Activated CD4-positive, alpha-beta T cell treated with anti-CD3 and anti-CD28 coated beads, Interleukin-2, amount 50 U/mL, for 48 hours (primary cell): ENCODE data around the gene LYST.
"Not testable (repeated sequence)": the region's sequence is repeated elsewhere in the genome, so short reads cannot be mapped to it uniquely, and the experiment has no call there.

Experiments used
- DNase-seq, 2 experiments: peaks; one replicate each; pipeline ENCODE4 v3.0.0-alpha.2; 2020

LYST gene

DNA sequence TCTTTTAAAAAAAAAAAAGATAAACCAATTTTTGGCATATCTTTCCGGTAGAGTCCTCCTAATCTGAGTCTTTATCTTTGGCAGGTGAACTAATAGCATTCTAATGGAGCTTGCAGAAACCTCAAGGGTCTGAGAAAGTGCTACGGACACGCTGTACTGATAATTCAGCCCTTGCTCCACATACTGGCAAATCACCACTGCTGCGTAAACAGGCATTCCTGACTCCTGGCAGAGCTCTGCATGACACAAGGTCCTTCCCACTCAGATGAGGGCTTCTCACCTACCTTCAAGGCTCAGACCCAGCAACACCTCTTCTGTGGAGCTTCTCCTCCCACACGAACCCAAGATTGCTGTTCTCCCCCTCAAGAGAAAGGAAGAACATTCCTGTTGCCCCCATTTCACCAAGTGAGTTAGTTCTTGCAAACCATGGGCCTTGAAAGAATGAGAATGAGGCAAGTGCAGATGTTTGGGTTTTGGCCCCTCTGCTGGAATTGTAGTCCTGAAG is 48.0 kb downstream of the LYST start:
- no peak for DNase-seq

DNA sequence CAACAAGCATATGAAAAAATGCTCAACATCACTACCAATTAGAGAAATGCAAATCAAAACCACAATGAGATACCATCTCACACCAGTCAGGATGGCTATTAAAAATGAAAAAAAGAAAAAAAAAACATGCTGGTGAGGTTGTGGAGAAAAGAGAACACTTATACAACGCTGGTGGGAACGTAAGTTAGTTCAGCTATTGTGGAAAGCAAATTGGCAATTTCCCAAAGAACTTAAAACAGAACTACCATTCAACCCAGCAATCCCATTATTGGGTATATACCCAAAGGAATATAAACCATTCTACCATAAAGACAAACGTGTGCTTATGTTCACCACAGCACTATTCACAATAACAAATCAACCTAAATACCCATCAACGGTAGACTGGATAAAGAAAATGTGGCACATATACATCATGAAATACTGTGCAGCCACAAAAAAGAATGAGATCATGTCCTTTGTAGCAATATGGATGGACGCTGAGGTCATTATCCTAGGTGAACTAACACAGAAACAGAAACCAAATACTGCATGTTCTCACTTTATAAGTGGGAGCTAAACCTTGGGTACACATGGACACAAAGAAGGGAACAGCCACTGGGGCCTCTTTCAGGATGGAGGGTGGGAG is 49.5 kb downstream of the LYST start:
- no peak for DNase-seq

DNA sequence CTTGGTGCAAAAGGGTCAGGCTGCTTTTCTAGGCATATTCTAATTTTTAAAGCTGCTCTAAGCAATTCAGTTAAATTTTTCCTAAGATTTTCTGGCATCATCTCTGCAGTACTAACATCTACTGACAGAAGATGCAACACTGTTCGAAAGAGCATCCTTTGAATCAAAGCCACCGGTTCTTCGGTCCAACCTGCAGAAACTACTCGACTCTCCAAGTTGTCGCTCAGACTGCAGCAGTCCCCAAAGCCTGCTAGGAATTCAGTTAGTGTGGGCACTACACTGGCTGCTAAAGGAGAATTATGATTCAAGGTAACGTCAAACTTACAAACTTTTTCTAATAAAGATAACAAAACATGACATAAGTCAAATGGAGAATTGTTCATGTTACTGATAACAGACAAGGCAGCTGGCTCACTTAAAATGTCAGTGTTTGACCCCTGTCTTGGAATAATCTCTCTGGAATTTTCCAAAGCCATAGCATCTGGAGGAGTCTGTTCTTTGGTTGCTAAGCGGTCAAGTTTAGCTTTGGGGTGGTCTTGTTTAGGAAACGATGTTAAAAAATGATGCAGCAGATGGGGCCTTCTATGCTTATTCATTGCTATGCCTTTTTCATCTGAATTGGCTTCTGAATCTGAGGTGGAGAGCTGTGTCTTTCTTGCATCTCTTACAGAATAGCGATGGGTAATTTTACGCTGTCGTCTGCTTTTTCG is 56.9 kb downstream of the LYST start:
- DNase-seq = no peak

DNA sequence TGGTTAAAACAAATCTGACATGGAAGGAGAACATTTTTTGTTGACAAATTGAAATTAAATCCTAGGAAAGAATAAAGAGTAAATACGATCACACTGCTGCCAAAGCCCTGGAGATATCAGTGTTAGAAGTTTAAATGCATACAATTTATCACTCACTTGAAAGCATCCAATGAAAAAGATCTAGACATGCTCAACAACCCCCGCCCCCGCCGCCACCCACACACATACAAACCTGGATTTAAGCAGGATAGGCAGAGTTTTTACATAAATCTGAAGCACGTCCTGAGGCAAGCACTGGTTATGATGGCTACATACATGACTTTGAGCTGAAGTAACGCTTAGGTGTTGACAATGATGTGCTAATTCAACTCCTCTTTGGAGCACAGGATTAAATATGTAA is 58.5 kb downstream of the LYST start:
- DNase-seq = no peak

DNA sequence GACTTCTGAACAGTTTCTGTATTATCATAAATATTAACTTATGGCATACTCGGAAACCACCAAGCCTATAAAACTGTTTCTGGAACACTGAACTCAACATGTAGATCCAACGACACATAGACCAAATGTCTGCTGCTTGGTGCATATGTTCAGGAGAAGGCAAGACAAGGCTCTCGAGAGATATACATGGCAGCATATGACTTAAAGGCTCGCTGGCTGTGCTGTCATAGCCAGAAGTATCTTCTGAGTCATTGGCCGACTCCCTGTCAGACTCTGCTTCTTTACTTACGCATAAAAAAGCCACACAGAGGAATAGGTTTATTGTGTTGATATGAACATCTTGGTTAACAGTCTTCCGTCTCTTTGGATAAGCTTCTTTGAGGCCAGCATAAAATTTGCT is 60.6 kb downstream of the LYST start:
- DNase-seq = no peak

DNA sequence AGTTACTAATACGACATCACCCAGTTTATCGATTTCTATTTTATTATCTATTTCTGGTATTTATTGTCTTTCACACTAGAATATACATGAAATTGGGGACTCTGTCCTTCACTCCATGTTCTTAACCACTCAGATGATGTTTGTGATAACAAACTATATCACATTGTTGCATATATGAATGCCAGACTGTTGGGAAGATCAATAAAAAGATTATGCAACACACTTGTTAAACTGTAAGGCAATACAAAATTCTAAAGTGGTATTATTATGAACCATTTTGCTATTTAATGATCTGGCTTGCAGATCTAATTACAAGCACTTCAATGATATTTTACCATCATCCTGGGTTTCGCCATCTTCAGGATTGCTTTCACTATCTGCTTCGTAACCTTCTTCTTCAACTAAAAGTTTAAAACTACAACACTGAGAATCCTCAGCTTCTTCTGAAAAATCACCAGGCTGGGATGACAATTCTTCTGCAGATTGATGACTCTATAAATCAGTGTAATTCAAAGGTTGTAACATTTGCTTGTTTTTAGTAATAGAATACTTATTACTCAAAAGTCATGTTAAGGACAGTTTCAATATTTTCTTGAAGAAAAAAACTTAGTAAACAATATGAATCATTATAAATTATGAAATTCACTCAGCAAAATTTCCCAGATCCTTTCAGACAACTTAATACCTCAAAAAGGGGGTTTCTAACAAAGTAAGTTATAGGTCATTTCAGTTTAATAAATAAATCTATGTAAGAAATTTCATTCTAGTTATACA is 63.9 kb downstream of the LYST start:
- DNase-seq = no peak

DNA sequence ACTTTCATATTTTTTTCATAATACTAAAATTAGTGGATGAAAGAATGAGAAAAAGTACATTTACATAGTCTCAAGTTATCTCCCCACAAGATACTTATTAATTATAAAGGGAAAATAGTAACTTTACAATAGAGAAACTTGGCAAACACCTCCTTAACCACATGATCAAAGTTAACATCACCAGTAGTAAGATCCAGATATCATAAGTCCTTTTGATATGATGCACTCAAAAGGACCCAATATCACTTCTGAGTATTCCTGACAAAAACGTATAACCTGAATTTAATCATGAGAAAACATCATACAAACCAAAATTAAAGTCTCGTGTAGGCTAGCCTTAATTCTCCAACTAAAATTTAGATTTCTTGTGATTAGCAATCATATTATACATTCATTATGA is 67.4 kb downstream of the LYST start:
- no peak for DNase-seq

DNA sequence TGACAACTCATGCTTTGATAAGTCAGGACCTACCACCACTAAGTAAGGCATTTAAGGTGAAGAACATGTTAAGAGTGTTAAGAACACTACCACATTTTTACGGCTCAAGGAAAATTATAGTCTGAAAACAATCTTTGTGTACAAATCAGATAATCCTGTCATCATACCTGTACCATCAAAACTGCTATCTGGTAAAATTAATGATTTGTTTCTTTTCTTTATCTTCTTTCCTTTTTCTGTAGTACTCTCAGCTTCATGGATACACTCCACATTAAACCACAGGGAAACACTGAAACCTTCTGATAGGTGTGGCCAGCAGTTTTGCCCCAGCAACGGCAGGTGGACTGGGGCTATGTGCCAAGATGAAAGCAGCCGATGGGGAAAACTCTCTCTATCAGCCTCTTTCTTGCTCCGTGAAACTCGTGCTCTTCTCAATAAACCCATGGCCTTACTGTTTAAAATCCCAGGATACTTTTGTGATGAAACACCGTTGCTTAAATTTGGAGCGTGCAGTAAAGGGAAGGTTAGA is 75.1 kb downstream of the LYST start:
- DNase-seq = no peak

DNA sequence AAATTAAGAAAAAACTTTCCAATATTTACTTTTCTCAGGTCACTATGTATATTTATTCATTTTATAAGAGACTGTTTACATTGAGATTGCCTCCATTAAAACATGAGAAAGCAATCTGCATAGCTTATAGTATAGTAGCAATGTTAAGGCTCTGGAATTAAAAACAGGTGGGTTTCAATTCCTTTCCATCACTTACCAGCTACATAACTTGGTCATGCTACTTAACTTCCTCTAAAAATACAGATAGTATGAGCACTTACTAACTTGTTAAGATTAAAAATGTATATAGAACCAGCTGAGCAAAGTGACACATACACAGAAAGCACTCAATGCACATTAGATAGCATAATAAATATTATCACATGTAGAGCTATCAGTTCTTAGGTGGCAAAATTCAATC is 76.6 kb downstream of the LYST start:
- no peak for DNase-seq

DNA sequence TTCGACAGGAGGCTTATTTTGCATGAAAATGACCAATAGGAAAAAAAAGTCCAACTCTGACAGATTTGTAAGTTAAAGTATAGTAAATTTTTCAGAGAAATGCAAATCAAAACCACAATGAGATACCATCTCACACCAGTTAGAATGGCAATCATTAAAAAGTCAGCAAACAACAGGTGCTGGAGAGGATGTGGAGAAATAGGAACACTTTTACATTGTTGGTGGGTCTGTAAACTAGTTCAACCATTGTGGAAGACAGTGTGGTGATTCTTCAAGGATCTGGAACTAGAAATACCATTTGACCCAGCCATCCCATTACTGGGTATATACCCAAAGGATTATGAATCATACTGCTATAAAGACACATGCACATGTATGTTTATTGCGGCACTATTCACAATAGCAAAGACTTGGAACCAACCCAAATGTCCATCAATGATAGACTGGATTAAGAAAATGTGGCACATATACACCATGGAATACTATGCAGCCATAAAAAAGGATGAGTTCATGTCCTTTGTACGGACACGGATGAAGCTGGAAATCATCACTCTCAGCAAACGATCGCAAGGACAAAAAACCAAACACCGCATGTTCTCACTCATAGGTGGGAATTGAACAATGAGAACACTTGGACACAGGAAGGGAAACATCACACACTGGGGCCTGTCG is 80.3 kb downstream of the LYST start:
- DNase-seq = not testable (repeated sequence)

DNA sequence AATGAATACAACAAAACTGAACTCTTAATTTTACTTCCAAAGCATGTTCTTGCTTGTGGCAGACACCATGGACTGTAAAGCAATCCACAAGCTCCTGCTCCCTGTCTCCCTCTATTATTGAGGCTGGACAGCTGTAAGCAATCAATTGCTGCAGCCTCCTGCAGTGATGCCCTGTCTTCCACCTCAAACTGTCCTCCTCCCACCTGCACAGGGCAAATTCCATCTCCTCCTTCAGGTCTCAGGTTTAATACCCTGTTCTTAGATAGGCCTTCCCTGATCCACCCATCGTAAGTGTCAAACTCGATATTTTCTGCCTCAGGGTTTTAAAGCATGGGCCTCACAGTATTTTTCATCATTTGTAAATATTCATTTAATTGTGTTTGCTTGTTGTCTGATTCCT is 81.8 kb downstream of the LYST start:
- no peak for DNase-seq

DNA sequence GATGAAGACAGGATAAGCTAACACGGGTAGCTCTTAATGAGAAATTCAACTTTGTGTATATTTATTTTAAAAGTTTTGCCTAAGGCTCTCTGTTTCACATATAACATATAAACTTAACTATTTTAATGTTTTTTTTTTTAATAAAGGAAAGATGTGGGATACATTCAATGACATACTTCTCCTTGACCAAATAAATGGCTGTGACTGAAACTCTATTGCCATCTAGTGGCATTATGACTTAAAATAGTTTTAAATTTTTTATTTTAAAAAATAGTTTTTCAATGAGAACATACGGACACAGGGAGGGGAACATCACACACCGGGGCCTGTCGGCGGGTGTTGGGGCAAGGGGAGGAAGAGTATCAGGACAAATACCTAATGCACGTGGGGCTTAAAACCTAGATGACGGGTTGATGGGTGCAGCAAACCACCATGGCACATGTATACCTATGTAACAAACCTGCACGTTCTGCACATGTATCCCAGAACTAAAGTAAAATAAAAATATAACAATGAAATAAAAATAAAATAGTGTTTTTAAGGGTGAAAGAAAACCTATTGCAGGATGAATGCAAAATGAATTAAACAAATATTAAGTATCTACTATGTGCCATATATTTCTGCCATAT is 83.4 kb downstream of the LYST start:
- no peak for DNase-seq

DNA sequence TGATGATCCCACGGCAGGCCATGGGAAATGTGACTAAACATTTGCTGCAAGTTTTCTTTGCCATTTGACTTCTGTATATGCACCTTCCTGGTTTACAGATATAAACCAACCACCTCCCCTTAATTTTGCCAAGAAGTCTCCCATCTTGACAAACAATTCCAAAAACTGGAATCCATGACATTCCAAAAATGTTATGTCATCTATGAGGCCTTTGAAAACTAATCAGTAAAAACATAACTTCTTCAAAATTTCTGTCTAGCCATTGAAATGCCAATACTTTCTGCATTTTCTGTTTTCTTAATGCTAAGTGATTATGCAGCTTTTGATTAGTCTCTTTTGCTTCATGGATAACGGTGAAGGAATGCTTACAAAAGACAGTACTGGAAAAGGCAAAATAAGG is 84.1 kb downstream of the LYST start:
- no peak for DNase-seq

DNA sequence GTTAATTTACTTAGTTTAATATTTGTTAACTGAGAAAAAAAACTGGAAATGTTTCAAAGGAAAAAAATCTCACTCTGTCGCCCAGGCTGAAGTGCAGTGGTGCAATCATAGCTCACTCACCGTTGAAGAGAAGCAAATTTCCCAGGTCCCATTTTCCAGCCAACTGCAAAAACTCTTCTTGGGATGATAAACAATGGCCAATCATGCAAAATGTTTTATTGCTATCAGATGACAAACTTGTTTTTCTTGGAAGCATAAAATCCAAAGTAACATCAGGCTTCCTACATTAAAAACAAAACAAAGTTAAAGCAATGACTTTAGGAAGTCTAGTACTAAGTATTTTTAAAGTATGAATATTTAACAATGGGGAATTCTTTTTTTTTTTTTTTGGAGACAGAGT is 84.9 kb downstream of the LYST start:
- no peak for DNase-seq

DNA sequence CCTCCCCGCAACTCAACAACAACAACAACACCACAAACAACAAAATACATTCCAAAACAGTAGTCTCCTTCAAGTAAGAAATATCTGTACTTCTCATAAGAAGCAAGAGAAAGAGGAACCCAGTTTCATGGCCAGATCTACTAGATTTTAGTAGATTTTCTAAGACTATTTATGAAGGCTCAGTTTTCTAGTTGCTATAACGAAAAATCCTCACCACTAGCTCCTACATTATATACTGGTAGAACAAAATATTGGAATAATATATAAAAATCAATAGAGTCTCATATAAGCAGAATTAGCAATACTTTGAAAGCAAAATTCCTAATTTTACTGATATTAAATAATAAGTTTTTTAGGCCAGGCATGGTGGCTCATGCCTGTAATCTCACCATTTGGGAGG is 86.9 kb downstream of the LYST start:
- DNase-seq = no peak

DNA sequence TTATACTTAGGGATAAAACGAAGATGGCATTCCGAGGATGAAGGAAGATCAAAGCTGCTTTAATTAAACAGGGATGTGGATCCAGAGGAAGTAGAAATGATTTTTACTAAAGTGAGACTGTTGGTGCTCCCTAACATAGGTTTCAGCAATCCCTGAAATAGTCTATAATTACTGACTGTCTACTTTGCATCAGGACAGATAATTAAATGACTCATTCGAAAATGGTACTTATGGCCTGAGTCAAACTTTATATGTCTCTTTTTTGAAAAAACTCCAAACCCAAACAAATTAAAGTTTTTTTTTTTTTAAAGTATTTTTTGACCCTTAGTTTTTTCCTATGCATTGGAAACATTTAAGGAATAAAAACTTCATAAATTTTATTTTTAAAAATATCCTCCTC is 90.3 kb downstream of the LYST start:
- no peak for DNase-seq

DNA sequence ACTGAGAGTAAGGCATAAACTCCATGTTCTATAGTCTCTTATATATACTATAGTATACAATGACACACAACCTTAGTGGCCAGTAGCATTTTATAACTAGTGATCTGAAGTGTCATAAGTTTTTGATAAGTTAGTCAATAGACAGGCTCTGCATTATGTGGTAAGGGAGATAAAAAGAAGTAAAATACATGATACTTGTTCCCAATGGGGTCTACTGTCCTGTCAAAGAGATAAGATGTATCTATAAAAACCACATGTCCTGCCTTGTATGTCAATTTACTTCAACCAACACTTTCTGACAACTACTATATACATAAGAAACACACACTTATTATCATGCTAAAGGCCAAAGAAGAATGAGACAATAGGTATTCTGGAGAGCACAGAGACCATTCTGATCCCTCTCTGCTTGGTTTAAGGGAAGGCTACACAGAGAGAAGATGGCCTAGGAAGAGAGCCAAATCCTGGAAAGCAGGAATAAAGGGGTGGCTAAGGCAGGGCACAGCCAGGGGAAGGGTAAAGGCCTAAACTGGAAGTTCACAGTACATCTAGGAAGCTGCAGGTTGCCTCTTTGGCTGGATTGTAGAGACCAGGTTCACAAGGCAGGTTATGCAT is 91.4 kb downstream of the LYST start:
- no peak for DNase-seq

DNA sequence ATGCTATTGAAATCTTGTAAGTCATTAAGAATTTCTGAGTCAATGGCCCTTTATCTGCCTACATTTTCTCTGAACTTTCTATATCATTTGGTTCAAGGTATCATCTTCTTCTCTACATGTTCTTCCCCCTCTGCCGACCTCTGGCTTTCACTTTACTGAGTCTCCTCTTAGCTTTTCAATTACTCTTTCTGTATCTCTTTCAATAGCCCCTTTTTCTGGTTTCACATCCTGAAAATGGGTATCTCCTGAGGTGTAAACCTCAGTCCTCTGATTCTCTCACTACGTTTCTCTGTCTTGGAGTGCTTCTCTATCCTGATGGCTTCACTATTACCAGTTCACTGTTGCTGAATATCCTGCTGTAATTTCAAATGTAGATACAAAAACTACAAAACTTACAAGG is 98.9 kb downstream of the LYST start:
- DNase-seq = no peak

DNA sequence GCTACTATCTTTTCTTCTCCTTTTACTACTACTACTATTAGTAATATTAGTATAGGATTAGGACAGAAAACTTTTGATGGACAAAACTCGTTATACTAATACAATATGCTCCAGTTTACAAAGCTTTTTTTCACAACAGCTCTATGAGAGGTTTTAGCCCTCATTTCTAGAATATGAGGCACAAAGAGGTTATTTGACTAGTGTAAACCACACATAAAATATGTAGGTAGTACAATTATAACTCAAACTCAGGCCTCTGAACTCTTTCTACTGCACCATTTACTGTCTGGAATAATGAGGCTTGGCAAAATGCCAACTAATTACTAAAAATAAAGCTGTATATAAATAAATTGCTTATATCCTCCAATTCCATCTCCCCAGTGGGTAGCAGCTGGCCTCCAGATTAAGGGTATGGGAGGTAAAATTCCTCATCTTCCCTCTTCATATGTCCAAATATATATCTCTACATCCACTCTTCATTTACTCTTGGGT is 99.9 kb downstream of the LYST start:
- no peak for DNase-seq

DNA sequence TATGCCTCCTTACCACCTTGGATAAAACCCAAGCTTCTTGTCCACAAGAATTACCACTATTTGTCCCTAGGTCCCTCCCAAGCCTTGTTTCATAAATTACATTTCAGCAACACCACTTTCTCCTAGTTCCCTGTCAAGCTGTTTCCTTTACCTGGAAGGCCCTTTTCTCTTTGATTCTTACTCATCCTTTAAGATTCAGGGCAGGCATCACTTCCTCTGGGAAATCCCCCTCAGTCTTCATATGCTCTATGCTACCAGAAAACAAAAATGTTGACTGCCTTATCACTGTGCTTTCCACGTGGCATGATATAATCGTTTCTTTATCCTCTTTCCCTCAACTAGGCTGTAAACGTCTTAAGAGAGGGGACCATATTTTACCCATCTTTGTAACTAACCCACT is 102.7 kb downstream of the LYST start:
- peak in 1 of 2 experiments; percentile 16 for DNase-seq

DNA sequence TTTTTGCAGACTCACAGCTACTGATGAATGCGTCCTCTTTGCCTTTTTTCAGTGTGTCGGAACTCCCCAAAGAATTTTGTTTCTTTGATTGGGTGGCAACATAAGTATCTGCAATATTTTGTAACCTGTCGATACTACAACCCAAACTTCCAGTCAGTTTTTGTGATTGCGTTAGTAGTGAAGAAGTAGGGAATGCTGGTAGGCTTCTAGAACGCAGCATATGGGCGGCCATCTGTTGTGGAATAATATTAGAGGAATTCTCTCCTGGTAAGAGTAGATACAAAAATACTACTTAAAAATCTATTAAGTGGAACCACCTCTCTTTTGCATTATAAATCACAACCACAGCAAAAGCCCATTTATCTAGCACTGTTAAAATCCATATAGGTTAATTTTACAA is 107.4 kb downstream of the LYST start:
- no peak for DNase-seq

DNA sequence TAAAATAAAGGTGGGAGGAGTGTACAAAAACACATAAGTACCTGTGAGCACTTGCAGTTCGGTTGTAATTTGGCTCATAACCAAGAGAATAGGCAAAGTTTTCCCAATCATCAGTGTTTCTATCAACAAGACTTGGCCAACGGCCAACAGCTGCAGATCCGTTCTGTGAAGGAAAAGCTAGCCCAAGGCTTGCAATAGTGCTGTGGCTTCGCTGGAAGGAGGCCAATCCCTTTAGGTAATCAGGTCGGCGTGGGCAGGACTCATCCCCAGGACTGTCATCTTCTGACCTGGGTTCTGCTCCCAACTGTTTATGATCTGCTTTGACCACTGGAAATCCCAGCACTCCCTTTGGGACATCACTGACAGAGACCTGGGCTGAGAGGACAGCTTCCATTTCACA is 107.8 kb downstream of the LYST start:
- DNase-seq = no peak
